Coronary artery (tissue), 2 donors: ENCODE results near the gene PTTG1.

Experiments used
- DNase-seq: peaks from one replicate; pipeline ENCODE4 v3.0.0-alpha.2; 2017; ENCODE audit warnings: low spot score
- H3K27ac ChIP-seq, 2 donors: fragments of 200-600 bp; sonication (generic); one replicate each; pipeline ENCODE4 v1.5.1; 2016 to 2019
- H3K4me3 ChIP-seq: fragments of 200-600 bp; sonication (generic); 2 replicates; pipeline ENCODE4 v1.5.1; 2016; ENCODE audit warnings: mild to moderate bottlenecking, moderate library complexity
- CTCF ChIP-seq: fragments of 200-600 bp; sonication (generic); IDR thresholded peaks from one replicate; pipeline ENCODE4 v1.5.1; 2019; ENCODE audit warnings: antibody characterized with exemption

PTTG1 gene

GRCh38 chr5:160452795-160453194 is 31.1 kb downstream of the PTTG1 start:
- no peak for TF ChIP-seq CTCF
- DNase-seq: no peak
- Histone ChIP-seq H3K27ac (peak overlapping the region in 1 of 2 donors; percentile 10), H3K4me3 (no peak overlapping the region)

- TF ChIP-seq CTCF: no peak
- no peak overlapping the region for H3K4me3 ChIP-seq
- DNase-seq: no peak
- H3K27ac ChIP-seq: no peak overlapping the region
Observed at GRCh38 chr5:160453751-160454150, 32.1 kb downstream of the PTTG1 start.

- no peak for TF ChIP-seq CTCF
- Histone ChIP-seq H3K27ac (no peak overlapping the region), H3K4me3 (no peak overlapping the region)
- no peak for DNase-seq
Observed at GRCh38 chr5:160455600-160455999, 33.9 kb downstream of the PTTG1 start.

- no peak overlapping the region for H3K27ac ChIP-seq
- DNase-seq: no peak
- no peak for TF ChIP-seq CTCF
- no peak overlapping the region for H3K4me3 ChIP-seq
Observed at GRCh38 chr5:160456480-160457177, 35.0 kb downstream of the PTTG1 start.

- DNase-seq: no peak
- TF ChIP-seq CTCF: no peak
- H3K27ac ChIP-seq: no peak overlapping the region
Observed at GRCh38 chr5:160457252-160457651, 35.6 kb downstream of the PTTG1 start.

GRCh38 chr5:160458806-160459800 is 37.4 kb downstream of the PTTG1 start:
- no peak for DNase-seq
- no peak for TF ChIP-seq CTCF
- no peak overlapping the region for H3K4me3 ChIP-seq
- peak overlapping the region in 1 of 2 donors; percentile 4 for H3K27ac ChIP-seq

More at GRCh38 chr5:160457252-160457651, 35.6 kb downstream of the PTTG1 start:
- H3K4me3 ChIP-seq: no peak overlapping the region
